Mesenteric fat pad (tissue), 1 donor: ENCODE measurements around the gene STK17A. TPM values are rescaled to one million over a fixed set of nuclear protein-coding genes. Genes with fewer than 3 reads are reported as not detected.
"Not testable (repeated sequence)": the region's sequence is repeated elsewhere in the genome, so short reads cannot be mapped to it uniquely, and the experiment has no call there.

Source experiments
- DNase-seq: peaks from one replicate; pipeline ENCODE4 v3.0.0-alpha.2; 2020; ENCODE audit warnings: low spot score
- total RNA-seq: library from RNA; stranded (reverse); fragmentation: NEBNext Ultra II Directional; extraction: Animal tissue kit (Norgen Biotek cat#: 25700); gene quantifications from one replicate; pipeline ENCODE4 v1.2.1, GENCODE V29; 2021
- donor health status: DM: yes; HTN: yes; CAD: no.

Gene STK17A
- total RNA-seq, 1 donor from 2014 or later: 29.4 TPM

DNA sequence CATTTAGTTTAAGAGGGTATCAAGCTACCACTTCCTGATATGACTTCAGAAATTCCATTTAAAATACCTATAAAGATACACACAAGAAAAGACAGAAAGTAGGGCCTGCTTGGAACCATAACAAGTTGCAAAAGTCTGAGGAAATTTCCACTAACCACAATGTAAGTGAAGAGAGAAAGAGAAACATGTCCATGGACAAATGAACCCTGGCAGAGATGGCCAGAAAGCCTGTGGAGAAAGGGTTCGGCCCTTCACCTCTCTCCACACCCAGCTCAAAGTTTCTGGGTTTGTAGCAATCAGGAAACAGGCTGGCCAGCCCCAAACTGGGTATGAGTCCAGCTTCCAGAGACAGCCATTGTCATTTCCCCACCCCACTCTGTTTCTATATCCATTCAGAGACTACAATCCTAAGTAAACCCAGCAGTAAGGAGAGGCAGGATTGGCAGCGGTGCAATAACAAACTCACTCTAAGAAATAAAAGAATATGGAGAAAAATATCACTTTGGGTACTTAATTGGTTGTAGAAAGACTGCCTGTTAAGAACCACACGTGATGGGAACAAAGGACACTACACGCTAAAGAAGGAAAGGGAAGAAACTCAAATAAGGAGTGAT is 71.1 kb downstream of the STK17A start:
- no peak for DNase-seq

DNA sequence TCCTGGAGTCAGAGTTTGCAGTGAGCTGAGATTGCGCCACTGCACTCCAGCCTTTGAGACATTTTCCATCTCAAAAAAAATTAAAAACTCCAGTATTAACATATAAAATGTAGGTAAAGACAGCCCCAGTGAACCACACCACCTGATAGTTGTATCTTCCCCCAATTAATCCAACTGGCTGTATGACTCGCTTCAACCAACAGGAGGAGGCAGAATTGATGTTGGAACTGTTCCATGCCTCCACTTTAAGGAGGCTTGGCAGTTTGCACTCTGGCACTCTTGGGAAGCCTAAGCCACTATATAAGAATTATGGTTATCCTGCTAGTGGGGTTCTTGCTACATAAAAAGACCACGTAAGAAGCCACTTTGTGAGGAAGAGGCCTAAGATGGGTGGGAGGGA is 72.7 kb downstream of the STK17A start:
- DNase-seq: no peak

DNA sequence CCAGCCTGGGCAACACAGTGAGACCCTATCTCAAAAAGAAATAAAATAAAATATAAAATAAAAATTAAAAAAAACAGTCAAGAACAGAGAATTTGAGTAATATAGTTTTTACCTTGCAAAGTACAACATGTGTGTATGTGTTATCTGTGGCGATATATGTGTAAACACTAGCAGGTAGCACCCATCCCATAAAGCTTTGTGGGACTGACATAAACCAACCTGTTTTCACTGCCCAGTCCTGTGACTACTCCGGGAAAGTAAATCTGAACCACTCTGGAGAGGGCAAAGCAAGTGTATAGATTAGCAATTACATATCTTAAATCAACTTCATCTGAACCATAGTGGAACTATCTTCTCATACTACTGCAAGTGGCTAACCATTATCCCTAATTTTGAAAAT is 74.1 kb downstream of the STK17A start:
- no peak for DNase-seq

DNA sequence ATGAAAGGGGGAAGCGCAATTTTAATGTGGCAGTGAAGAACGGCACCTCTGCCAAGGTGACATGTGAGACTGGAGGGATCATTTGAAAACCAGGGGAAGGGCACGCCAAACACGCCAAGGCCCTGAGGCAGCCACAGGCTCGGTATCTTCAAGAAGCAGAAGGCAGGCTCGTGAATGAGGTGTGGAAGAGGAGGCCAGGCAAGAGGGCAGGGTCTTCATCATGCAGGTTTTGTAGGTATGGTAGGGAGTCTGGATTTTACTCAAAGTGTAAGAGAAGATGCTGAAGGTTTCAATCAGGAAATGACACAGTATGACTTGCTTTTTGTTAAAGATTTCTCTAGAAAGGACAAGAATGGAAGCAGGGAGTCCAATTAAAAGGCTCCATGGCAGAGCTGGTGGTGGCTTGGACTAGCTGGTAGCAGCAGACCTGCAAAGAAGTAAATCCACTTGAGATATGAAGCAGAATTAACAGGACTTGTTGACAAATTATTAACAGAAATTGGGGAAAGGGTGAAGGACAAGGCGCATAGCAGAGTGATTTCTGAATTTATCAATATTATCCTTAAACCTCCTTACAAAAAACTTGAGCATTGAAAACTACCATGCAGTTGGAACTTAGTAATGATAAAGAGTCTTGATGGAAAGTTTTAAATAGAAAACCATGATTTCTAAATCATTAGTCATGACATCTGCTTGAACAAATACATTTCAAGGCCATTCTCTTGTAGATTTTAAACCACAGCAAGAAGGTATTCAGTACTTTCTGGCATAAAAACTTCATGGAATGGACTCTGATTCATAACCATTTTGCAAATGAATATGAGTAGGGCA is 76.0 kb downstream of the STK17A start:
- no peak for DNase-seq

DNA sequence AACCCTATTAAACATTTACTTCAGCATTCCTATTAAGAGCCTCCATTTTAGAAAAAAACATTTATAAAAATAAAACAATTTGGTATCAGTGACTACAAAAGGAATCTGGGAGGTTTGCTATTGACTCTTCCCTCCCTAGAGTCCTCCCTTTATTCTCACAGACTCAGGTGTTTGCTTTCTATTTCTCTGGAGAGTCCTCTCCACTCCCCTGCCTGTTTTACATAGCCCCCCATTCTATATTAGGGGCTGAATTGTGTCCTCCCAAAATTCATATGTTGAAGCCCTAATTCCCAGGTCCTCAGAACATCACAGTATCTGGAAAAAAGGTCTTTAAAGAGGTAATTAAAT is 76.6 kb downstream of the STK17A start:
- no peak for DNase-seq

DNA sequence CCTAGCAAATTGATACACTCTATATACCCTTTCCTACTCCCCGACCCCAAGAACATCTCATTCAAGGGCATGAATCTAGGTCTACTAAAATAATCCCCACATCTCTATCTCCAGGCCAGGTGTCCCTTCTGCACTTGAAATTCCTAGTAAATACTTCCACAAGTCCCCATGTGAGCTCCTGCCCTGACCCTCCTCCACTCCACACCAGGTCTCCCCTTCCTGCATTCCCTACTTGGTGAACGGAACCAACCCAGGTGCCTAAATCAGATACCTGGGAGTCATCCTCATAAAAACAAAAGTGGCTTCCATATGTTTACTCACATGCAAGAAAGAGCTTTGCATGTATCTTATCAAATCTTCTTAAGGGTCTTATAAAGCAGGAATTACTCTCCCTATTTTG is 77.2 kb downstream of the STK17A start:
- DNase-seq: no peak

DNA sequence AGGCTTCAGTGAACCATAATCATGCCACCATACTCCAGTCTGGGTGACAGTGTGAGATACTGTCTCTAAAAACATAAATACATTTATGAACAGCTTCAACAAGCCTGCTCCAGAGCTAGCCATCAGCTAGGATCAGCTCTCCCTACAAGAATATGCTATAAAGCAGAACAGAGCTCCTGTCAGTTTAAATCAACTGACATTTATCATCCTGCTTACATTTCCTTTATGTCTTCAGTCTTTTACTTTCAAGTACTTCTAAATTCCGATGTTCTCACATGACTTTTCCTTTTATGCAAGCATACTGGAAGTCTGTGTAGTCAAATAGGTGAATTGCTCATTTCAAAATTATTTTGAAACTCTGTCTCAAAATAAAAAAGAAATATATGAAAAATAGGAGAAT is 81.8 kb downstream of the STK17A start:
- DNase-seq: no peak

DNA sequence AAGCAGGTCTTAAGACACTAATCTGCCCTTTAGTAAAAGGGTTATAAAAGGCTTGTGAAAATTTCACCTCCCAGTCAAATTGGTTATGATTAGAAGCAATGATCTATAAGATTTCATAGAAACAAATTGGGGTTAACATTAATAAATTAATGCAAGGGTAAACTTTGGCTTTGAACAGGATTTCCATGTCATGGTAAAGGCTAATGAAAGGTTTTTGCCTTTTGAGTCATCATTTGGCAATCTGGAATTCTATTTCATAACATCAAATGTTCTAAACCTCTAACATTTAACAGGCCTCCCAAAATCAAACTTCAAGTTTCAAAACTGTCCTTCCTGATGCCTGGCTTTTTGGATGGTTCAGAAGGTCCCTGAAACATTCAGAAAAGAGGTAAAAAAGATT is 84.0 kb downstream of the STK17A start:
- no peak for DNase-seq

DNA sequence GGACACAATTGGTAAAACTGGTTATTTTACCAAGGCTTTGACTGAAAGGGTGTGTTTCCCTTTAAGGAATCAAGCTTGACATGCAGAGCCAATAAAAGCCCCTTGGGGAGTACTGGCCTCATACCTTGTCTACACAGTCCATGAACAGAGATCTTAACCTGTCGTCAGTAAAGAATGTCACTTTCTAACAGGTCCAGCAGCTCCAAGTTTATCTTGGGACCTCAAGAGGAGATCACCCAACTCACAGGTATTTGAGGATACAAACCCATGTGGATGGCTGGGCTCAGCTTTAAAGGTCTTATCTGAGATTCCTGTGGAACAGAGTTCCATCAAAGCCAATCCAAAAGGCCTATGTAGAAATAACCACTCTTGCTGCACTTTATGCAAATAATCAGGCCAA is 85.1 kb downstream of the STK17A start:
- DNase-seq: no peak

DNA sequence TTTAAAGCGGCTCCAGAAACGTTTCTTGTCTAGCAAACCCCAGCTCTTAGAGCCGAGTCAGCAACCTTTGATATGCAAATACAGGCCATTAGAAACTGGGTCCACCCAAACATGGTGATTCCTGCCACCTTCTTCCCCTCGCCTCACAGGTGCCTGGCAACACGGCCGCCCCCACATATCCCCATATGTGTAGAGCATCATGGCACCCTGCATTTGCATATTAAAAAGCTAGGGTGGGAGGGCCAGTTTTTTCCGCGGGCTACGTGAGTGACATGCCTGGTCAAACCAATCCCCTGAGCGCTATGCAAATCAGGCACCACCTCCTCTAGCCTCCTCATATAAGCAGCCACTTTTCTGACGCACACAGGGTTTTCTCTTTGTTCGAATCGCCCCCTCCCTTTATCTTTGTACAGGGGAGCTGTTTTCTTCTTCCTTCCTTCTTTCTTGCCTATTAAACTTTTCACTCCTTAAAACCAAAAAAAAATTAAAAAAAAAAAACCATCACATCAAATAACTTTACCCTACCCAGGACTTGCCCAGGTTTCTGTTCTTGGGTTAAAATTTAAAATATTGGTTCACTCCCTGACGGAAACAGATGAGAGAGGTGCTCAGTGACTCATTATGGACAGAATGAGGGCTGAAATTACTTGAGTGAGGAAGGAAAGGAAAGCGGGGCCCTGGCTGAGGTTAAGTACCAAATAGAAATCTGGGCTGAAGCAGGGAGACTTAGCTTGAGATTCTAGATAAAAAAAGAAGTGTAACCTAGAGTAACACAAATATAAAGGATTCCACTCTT is 86.6 kb downstream of the STK17A start:
- no peak for DNase-seq

DNA sequence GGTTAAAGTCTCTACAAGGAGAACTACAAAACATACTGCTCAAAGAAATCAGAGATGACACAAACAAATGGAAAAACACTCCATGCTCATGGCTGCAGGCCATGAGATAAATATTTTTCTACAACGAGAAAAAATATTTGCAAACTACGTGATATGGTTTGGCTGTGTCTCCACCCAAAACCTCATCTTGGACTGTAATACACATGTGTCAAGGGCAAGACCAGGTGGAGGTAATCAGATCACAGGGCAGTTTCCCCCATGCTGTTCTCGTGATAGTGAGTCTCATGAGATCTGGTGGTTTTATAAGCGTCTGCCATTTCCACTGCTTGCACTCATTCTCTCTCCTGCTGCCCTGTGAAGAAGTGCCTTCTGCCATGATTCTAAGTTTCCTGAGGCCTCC is 88.6 kb downstream of the STK17A start:
- no peak for DNase-seq

DNA sequence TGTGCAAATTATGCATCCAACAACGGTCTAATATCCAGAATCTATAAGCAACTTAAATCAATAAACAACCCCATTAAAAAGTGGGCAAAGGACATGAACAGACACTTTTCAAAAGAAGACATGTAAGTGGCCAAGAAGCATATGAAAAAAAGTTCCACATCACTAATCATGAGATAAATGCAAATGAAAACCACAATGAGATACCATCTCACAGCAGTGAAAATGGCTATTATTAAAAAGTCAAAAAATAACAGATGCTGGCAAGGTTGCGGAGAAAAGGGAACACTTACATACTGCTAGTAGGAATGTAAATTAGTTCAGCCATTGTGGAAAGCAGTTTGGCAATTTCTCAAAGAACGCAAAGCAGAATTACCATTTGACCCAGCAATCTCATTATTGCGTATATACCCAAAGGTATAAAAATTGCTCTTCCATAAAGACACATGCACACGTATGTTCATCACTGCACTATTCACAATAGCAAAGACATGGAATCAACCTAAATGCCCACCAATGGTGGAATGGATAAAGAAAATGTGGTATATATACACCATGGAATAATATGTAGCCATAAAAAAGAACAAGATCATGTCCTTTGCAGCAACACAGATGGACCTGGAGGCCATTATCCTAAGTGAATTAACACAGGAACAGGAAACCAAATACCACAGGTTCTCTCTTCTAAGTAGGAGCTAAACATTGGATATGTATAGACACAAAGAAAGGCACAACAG is 90.5 kb downstream of the STK17A start:
- DNase-seq: not testable (repeated sequence)

DNA sequence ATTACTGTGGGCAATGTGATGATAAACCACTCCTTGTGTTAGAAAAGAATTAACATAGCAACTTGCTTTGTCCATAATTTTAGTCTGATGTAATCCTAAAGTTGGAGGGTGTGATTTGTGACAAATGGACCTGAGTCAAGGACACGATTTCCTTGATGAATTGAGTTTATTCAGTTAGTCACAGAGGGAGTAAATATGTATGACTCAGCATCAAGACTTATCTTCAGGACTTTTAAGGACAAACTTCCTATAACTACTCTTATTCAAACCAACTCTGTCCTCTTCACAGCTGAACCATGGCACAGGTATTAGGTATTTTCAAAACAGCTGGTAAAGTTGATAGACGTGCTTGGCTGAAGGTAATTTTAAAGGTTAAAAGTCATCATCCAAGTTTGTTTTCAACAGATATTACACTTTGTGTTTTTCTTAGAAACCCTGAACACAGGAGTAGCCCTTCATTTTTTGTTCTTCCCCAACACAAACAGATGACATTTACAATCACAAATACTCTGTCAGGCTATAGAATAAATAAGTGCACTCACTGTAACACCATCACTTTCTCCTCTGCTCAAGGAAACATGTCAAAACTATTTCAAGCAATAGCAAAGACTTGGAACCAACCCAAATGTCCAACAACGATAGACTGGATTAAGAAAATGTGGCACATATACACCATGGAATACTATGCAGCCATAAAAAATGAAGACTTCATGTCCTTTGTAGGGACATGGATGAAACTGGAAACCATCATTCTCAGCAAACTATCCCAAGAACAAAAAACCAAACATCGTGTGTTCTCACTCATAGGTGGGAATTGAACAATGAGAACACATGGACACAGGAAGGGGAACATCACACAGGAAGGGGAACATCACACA is 91.9 kb downstream of the STK17A start:
- DNase-seq: no peak

Other genes with a start within 250 kb of the STK17A start
- 42.9 TPM for gene COA1, start 146.4 kb downstream of the STK17A start, total RNA-seq
- gene BLVRA, start 175.6 kb downstream of the STK17A start, total RNA-seq: 82.4 TPM